Tibial nerve (tissue), 3 donors: ENCODE measurements around the gene COMMD4.

ENCODE experiments used
- CTCF ChIP-seq, 5 experiments: fragments of 200-600 bp in 3 of 5; fragments of 450-650 bp in 2 of 5; sonication (generic) in 3 of 5; IDR thresholded peaks; one replicate each; pipeline ENCODE4 v1.5.1; 2016 to 2019; ENCODE audit warnings: antibody characterized with exemption in 5 of 5, mild to moderate bottlenecking in 3 of 5, moderate library complexity in 2 of 5
- POLR2A ChIP-seq, 2 donors: fragments of 450-650 bp; IDR thresholded peaks; one replicate each; pipeline ENCODE4 v1.6.1; 2017; ENCODE audit warnings: antibody characterized with exemption in 2 of 2, mild to moderate bottlenecking in 2 of 2, moderate library complexity in 2 of 2

- TF ChIP-seq CTCF (IDR thresholded peaks at IDR 0.05) (no peak), POLR2A (IDR thresholded peaks at IDR 0.05) (no peak)
These were observed 8.4 kb upstream of the COMMD4 start for GRCh38 chr15:75327491-75327890.
